ENCODE results near the gene PSME1.

PSME1 gene

GRCh38 chr14:24164518-24164991 is 28.6 kb downstream of the PSME1 start:
- H3K27ac ChIP-seq: peak overlapping the region; percentile 94
- TF ChIP-seq CTCF (IDR thresholded peaks at IDR 0.05): no peak
- no peak overlapping the region for H3K4me3 ChIP-seq (ENCODE audit: low read depth in 1 of 2, low read length in 1 of 2)
- peaks cover 73 to 85% of the 10 kb centered on the region in 2 experiments for H3K4me1 ChIP-seq (ENCODE audit: control insufficient read depth in 1 of 2, insufficient read depth in 1 of 2, low read depth in 1 of 2, low read length in 1 of 2)
- H3K27me3 ChIP-seq: no peaks in the 10 kb centered on the region
- peaks cover 83% of the 10 kb centered on the region for H3K36me3 ChIP-seq
- H3K9me3 ChIP-seq: no peaks in the 10 kb centered on the region

- TF ChIP-seq CTCF (IDR thresholded peaks at IDR 0.05): no peak
- H3K4me3 ChIP-seq (ENCODE audit: low read depth in 1 of 2, low read length in 1 of 2): no peak overlapping the region
- H3K4me1 ChIP-seq (ENCODE audit: control insufficient read depth in 1 of 2, insufficient read depth in 1 of 2, low read depth in 1 of 2, low read length in 1 of 2): peaks cover 72 to 84% of the 10 kb centered on the region in 2 experiments
- peaks cover 82% of the 10 kb centered on the region for H3K36me3 ChIP-seq
- peak overlapping the region; percentile 94 for H3K27ac ChIP-seq
- no peaks in the 10 kb centered on the region for H3K9me3 ChIP-seq
- H3K27me3 ChIP-seq: no peaks in the 10 kb centered on the region
These were observed 29.8 kb downstream of the PSME1 start for GRCh38 chr14:24165785-24166184.

GRCh38 chr14:24167469-24168114 is 31.6 kb downstream of the PSME1 start:
- H3K36me3 ChIP-seq: peaks cover 85% of the 10 kb centered on the region

GRCh38 chr14:24171422-24172260 is 35.6 kb downstream of the PSME1 start, which contains the start of gene REC8:
Gene REC8, plus strand, starts transcription at chr14:24172080. Its CDS starts 473 bp downstream, at chr14:24172553.
- Histone ChIP-seq H3K4me1 (ENCODE audit: control insufficient read depth in 1 of 2, insufficient read depth in 1 of 2, low read depth in 1 of 2, low read length in 1 of 2) (peaks cover 51 to 61% of the 10 kb centered on the region in 2 experiments), H3K27me3 (peaks cover 17% of the 10 kb centered on the region), H3K36me3 (peaks cover 83% of the 10 kb centered on the region), H3K4me3 (ENCODE audit: low read depth in 1 of 2, low read length in 1 of 2) (peak within 1 kb of the TSS; percentile 43 to 47), H3K27ac (peak within 1 kb of the TSS; percentile 36), H3K9me3 (no peaks in the 10 kb centered on the region)
- TF ChIP-seq CTCF (IDR thresholded peaks at IDR 0.05): no peak

More at GRCh38 chr14:24167469-24168114, 31.6 kb downstream of the PSME1 start:
- peak overlapping the region in 1 of 2 experiments; percentile 24 for H3K4me3 ChIP-seq (ENCODE audit: low read depth in 1 of 2, low read length in 1 of 2)
- H3K27me3 ChIP-seq: peaks cover 14% of the 10 kb centered on the region
- peaks cover 79 to 90% of the 10 kb centered on the region in 2 experiments for H3K4me1 ChIP-seq (ENCODE audit: control insufficient read depth in 1 of 2, insufficient read depth in 1 of 2, low read depth in 1 of 2, low read length in 1 of 2)
- TF ChIP-seq CTCF (IDR thresholded peaks at IDR 0.05): no peak
- H3K9me3 ChIP-seq: no peaks in the 10 kb centered on the region
- H3K27ac ChIP-seq: peak overlapping the region; percentile 94

GRCh38 chr14:24172261-24172860 is 36.4 kb downstream of the PSME1 start:
- peaks cover 17% of the 10 kb centered on the region for H3K27me3 ChIP-seq
- H3K9me3 ChIP-seq: no peaks in the 10 kb centered on the region
- peaks cover 85% of the 10 kb centered on the region for H3K36me3 ChIP-seq
- H3K27ac ChIP-seq: peak overlapping the region; percentile 36
- TF ChIP-seq CTCF (IDR thresholded peaks at IDR 0.05): no peak
- H3K4me3 ChIP-seq (ENCODE audit: low read depth in 1 of 2, low read length in 1 of 2): peak overlapping the region in 1 of 2 experiments; percentile 43
- peaks cover 44 to 54% of the 10 kb centered on the region in 2 experiments for H3K4me1 ChIP-seq (ENCODE audit: control insufficient read depth in 1 of 2, insufficient read depth in 1 of 2, low read depth in 1 of 2, low read length in 1 of 2)

Data from neutrophil (primary cell).